DMS79 treated with DMSO at 0.1 percent for 48 hours (cell line): Measurements from ENCODE around the gene PPP1R15A.
"Not testable (repeated sequence)": the region's sequence is repeated elsewhere in the genome, so short reads cannot be mapped to it uniquely, and the experiment has no call there.

Experiments
- DNase-seq: peaks from one replicate; lab custom pipeline; 2025; lab: John Stamatoyannopoulos, UW

Gene PPP1R15A

GRCh38 chr19:48872182-48872883, at the start of gene PPP1R15A:
Gene PPP1R15A (plus strand): TSS chr19:48872421. CDS start chr19:48873234, 813 bp downstream.
- peak; percentile 96 for DNase-seq

- DNase-seq, result no peak
These were observed 49.7 kb upstream of the PPP1R15A start for GRCh38 chr19:48822514-48822913.

GRCh38 chr19:48826606-48827020, 45.6 kb upstream of the PPP1R15A start:
- DNase-seq, result no peak

DNA sequence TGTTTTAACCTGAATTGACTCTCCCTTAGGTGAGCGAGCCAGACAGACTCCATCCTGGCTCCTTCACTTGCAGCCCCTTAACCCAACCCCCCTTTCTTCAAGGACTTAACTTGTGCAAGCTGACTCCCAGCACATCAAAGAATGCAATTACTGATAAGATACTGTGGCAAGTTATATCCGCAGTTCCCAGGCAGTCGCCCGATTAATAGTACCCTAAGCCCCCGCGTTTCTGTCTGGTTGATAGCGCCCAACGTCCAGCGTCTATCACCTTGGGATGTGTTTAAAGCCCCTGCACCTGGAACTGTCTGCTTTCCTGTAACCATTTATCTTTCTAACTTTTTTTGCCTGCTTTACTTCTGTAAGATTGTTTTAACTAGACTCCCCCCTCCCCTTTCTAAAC, 42.1 kb upstream of the PPP1R15A start:
- DNase-seq, result no peak

DNA sequence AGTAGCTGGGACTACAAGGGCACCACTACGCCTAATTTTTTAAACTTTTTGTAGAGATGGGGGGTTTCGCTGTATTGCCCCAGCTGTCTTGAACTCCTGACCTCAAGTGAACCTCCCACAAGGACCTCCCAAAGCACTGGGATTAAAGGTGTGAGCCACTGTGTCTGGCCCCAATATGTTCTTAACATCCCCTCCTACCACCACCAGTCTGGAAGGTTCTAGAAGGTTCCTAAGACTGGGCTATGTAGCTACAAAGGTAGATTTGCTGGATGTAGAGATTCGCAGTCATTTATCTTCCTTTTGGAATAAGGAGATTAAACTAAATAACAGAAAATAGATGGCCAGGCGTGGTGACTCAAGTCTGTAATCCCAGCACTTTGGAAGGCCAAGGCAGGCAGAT, 41.3 kb upstream of the PPP1R15A start:
- DNase-seq, result no peak

DNA sequence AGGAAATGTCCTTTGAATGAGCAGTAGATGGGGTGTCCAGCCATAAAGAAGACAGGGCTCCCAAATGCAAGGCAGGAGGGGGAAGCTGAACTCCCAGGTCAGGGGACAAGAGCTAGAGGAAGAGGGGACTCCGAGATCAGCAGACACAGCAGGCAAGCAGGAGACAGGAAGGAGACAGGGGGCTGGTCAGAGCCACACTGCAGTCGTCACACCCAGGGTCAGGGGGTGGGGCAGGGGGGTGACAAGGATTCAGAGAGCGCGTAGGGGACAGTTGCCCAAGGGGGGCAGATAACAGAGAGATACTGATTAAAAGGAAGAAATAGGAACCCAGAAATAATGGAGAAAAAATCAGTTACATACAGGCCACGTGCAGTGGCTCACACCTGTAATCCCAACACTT, 39.2 kb upstream of the PPP1R15A start:
- DNase-seq, result no peak

GRCh38 chr19:48833977-48834376, 38.2 kb upstream of the PPP1R15A start:
- no peak for DNase-seq

DNA sequence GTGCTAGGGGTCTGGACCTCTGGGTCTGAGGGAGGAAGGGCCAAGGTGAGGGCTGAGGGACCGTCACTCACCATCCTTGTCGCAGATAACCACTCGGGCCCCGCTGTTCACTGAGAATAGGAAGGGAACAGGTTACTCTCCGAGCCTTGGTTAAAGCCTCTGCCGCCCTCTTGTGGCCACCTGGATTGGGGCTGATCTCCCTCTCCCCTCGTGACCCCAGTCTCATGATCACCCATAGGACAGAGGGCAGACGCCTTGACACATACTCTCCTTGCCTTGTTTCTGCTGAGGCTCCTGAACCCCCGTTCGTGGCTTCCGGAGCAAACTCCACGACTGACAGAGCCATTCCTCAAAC, 36.5 kb upstream of the PPP1R15A start:
- DNase-seq, result peak; percentile 87

DNA sequence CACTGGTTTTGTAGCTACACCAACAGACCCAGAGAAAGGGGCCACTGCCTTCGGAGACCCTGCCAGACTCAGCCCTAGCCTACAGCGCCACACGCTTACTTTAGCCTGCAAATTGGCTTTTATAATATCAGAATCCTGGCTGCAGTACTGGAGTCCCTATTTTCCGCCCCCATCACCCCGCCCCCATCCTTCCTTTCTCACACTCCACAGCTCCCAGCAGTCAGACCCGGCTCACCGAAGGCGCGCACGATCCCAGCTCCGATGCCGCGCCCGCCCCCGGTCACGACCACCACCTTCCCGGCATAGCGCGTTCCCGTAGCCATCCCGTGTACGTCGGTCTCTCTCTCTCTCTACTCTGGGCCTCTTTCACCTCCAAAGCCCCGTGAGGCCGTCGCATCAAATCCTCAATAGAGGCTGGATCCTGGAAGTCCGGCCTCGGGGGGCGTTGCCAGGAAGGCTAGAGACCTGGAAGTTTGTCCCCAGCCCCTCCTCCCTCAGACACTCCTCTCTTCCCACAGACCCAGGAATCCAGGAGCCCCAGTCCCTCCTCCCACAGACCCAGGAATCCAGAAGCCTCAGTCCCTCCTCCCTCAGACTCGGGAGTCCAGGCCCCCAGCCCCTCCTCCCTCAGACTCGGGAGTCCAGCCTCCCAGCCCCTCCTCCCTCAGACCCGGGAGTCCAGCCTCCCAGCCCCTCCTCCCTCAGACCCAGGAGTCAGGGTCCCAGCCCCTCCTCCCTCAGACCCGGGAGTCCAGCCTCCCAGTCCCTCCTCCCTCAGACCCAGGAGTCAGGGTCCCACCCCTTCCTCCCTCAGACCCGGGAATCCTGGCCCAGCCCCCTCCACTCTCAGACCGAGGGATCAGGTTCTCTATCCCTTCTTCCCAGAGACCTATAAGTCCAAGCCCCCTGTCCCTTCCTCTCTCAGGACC, 35.9 kb upstream of the PPP1R15A start, which contains the start of gene HSD17B14:
Gene HSD17B14, minus strand, starts transcription at position 403 of the 929 bp plus-strand sequence. Its CDS starts 80 bp downstream, at position 323.
- peak; percentile 34 for DNase-seq

- DNase-seq, result peak; percentile 66
These were observed 35.1 kb upstream of the PPP1R15A start for GRCh38 chr19:48837051-48837524.

- no peak for DNase-seq
These were observed 34.5 kb upstream of the PPP1R15A start for GRCh38 chr19:48837687-48838086.

DNA sequence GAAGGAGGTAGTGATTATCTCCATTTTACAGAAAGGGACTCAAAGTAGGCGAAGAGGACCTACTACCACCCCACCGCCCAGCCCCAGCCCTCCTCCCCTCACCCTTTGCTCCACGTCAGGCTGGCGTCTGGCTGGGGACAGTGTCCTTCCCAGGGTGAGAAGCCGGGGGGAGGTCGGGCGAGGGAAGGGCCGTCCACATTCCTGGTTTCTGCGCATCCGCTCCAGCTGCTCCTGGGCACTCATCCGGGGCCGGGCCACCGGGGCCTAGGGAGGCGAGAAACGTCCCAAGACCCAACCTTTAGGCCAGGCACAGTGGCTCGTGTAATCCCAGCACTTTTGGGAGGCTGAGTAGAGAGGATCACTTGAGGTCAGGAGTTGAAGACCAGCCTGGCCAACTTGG, 31.2 kb upstream of the PPP1R15A start:
- no peak for DNase-seq

DNA sequence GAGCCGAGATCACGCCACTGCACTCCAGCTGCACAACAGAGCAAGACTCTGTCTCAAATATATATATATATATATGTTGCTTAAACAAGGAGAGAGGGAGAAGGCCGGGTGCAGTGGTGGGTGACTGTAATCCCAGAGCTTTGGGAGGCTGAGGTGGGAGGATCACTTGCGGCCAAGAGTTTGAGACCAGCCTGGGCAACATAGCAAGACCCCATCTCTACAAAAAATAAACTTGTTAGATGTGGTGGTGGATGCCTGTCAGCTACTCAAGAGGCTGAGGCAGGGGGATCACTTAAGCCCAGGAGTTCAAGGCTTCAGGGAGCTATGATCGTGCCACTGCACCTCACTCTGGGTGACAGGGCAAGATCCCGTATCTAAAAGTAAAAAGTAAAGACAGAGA, 30.6 kb upstream of the PPP1R15A start:
- no peak for DNase-seq

- peak; percentile 50 for DNase-seq
These were observed 29.4 kb upstream of the PPP1R15A start for GRCh38 chr19:48842789-48843162.

GRCh38 chr19:48844472-48844871, 27.7 kb upstream of the PPP1R15A start:
- DNase-seq, result no peak

GRCh38 chr19:48845384-48845783, 26.8 kb upstream of the PPP1R15A start:
- DNase-seq, result no peak

GRCh38 chr19:48846659-48847058, 25.6 kb upstream of the PPP1R15A start:
- not testable (repeated sequence) for DNase-seq

- no peak for DNase-seq
These were observed 19.9 kb upstream of the PPP1R15A start for GRCh38 chr19:48852292-48852691.

- no peak for DNase-seq
These were observed 18.7 kb upstream of the PPP1R15A start for GRCh38 chr19:48853483-48853882.

DNA sequence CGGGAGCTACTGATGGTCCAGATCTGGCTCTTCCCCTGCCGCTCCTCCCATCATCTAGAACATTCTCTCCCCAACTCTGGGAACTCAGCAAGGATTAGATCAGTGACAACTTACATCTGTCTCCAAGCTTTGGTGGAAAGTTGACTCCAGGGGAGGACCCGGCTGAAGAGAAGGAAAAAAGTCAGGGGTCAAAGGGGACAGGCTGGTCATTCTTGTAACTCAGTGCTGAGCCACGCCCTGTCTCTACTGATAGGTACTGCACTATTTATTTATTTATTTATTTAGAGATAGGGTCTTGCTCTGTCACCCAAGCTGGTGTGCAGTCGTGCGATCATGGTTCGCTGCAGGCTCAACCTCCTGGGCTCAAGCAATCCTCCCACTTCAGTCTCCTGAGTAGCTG, 18.1 kb upstream of the PPP1R15A start:
- no peak for DNase-seq

DNA sequence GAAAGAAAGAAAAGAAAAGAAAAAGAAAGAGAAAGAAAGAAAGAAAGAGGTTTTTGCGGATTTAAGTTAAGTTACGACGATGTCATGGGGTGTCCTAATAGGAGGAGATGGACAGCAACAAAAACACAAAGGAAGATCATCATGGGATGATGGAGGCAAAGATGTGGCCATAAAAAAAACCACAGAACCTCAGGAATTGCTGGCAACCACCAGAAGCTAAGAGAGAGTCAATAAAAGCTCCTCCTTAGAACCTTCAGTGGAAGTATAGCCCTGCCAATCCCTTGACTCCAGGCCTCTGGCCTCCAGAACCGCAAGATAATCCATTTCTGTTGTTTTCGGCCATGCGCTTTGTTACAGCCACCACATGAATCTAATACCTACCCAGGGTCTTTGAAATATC, 15.3 kb upstream of the PPP1R15A start:
- no peak for DNase-seq

GRCh38 chr19:48858984-48859710, 13.1 kb upstream of the PPP1R15A start:
- DNase-seq, result no peak
